HAP-1 (cell line): ENCODE results near the gene NCOA6.

Experiments used
- DNase-seq, 2 experiments: peaks; one replicate each; pipeline ENCODE4 v3.0.0-alpha.2; 2016 to 2020; ENCODE audit warnings: low spot score in 2 of 2
- H3K27me3 ChIP-seq: fragments of 250-450 bp; sonication (Bioruptor Pico); 2 replicates; pipeline ENCODE4 v1.5.1; 2020; ENCODE audit warnings: low read depth, mild to moderate bottlenecking, moderate library complexity
- H3K36me3 ChIP-seq: fragments of 250-450 bp; sonication (Bioruptor Pico); replicated peaks from 2 replicates; pipeline ENCODE4 v1.5.1; 2020; ENCODE audit warnings: mild to moderate bottlenecking
- H3K4me1 ChIP-seq: fragments of 250-450 bp; sonication (Bioruptor Pico); 2 replicates; pipeline ENCODE4 v1.5.1; 2020; ENCODE audit warnings: mild to moderate bottlenecking
- H3K4me3 ChIP-seq: fragments of 250-450 bp; sonication (Bioruptor Pico); 2 replicates; pipeline ENCODE4 v1.5.1; 2020; ENCODE audit warnings: mild to moderate bottlenecking, moderate library complexity
- H3K9me3 ChIP-seq: fragments of 250-450 bp; sonication (Bioruptor Pico); 2 replicates; pipeline ENCODE4 v1.5.1; 2020; ENCODE audit warnings: mild to moderate bottlenecking, moderate library complexity
- in situ Hi-C: fragments of 300-500 bp; cut with MboI; formaldehyde crosslinking; loops from 3 replicates; pipeline ENCODE4 v1.14.3; 2020; ENCODE audit warnings: low sequenced_read_pairs, inconsistent platforms, mixed read lengths

Gene NCOA6

DNA sequence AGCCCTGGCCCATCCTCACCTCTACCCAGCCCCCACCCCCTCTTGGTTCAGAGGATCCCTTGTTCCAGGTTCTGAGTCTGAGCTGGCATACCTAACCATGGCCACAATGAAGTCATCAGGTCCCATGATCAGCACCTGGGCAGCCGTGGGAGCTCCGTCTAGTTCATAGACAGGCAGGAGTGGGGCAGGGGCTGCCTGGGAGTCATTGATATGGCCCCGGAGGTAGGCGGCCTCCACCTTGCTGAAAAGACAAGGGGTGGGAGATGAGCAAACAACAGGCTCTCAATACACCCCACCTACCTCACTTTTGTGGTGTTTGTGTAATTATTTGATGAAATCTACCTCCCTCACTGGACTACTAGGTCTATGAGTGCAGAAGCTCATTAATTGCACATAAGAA is 26.8 kb upstream of the NCOA6 start:
- Histone ChIP-seq H3K9me3 (no peaks in the 10 kb centered on the region), H3K4me3 (no peak overlapping the region), H3K36me3 (peaks cover 67% of the 10 kb centered on the region), H3K27me3 (no peaks in the 10 kb centered on the region), H3K4me1 (no peaks in the 10 kb centered on the region)
- no peak for DNase-seq
- in situ Hi-C loops: no loop called here

DNA sequence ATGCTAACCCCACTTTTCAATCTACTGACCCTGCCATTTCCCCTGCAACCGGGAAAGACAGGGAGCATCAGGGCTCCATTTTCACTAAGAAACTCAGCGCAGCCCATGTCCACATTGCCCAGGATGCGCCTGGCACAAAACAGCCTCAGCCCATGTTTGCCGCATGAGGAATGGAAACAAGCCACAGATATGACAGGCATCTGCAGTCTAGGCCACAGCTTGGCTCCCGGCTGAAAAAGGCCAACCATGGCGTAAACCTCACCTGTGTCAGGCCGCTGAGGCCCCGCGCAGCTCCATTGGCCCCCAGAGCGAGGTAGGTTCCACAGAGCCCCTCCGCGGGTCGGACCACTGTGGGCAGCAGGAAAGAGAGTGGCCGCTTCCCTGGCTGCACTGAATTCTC is 25.5 kb upstream of the NCOA6 start:
- DNase-seq: no peak
- no peak overlapping the region for H3K4me3 ChIP-seq
- peaks cover 56% of the 10 kb centered on the region for H3K36me3 ChIP-seq
- no peaks in the 10 kb centered on the region for H3K4me1 ChIP-seq
- H3K9me3 ChIP-seq: no peaks in the 10 kb centered on the region
- no peaks in the 10 kb centered on the region for H3K27me3 ChIP-seq
- in situ Hi-C loops: no loop called here

DNA sequence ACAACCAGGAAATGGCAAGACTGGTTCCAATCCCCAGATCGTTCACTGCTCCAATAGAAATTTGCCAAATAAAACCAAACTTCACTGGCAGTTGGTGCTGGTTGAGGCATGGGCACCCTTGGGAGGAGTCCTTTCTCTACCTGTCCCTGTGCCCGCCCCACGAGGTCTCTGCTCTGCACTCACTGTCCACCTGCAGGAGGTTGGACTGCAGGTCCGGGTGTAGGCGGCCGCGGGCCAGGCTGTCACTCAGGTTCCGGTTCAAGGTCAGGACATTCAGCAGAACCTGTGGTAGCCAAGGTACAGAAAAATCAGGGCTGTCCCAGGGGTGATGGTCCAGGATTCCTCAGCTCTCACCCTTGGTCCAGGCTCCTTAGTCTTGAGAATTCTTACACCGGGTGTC is 24.3 kb upstream of the NCOA6 start:
- Histone ChIP-seq H3K9me3 (no peaks in the 10 kb centered on the region), H3K27me3 (no peaks in the 10 kb centered on the region), H3K36me3 (peaks cover 61% of the 10 kb centered on the region), H3K4me1 (no peaks in the 10 kb centered on the region), H3K4me3 (no peak overlapping the region)
- no peak for DNase-seq
- in situ Hi-C loops: no loop called here

DNA sequence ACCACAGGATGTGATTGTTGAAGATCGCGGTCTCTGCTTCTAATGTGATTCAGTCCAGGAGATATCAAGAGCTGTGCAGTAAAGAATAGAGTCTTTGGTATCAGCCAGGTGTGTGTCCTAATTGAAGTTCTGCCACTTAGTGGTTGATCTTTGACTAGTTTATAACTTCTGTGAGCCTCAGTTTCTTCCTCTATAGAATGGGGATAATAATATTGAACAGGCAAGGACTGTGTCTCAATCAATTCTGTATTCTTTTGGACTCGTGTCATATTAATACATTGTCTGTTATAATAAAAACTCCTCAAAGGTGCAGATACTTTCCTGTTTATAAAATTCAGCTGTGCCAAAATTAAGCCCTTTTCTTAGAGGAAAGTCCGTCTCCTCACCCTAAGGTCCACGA is 23.1 kb upstream of the NCOA6 start:
- no peak for DNase-seq
- no peaks in the 10 kb centered on the region for H3K9me3 ChIP-seq
- H3K36me3 ChIP-seq: peaks cover 52% of the 10 kb centered on the region
- no peaks in the 10 kb centered on the region for H3K4me1 ChIP-seq
- no peaks in the 10 kb centered on the region for H3K27me3 ChIP-seq
- H3K4me3 ChIP-seq: no peak overlapping the region
- in situ Hi-C loops: no loop called here

DNA sequence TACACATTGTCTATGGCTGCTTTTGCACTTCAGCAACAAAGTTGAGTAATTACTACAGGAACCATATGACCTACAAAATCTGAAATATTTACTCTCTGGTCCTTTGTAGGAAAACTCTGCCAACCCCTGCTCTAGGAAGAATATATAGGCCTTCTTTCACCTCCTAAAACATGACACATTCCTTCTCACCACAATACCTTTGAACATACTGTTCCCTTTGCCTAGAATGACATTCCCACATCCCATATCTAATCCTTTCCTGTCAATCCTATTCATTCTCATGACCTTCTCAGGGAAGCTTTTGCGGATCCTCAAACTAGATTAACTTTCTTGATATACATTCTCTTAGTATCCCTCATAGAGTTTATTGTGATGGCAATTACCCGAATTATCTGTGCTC is 18.0 kb upstream of the NCOA6 start:
- H3K4me1 ChIP-seq: no peaks in the 10 kb centered on the region
- H3K4me3 ChIP-seq: no peak overlapping the region
- no peak for DNase-seq
- in situ Hi-C loops: no loop called here
- no peaks in the 10 kb centered on the region for H3K9me3 ChIP-seq
- peaks cover 14% of the 10 kb centered on the region for H3K36me3 ChIP-seq
- H3K27me3 ChIP-seq: no peaks in the 10 kb centered on the region

DNA sequence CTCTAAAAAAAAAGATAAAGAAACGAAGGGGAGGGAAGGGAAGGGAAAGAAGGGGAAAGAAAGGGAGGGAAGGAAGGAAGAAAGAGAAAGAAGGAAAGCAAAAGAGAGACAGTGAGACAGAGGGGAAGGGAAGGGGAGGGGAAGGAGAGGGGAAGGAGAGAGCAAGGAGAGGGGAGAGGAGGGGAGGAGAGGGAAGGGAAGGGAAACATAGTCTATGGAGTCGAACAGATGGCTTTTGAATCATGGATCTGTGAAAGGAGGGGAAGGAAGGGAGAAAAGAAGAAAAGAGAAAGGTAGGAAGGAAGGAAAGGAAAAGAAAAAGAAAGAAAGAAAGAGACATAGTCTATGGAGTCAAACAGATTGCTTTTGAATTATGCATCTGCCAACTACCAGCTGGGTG is 16.7 kb upstream of the NCOA6 start:
- Histone ChIP-seq H3K4me1 (no peaks in the 10 kb centered on the region), H3K4me3 (no peak overlapping the region), H3K27me3 (no peaks in the 10 kb centered on the region), H3K36me3 (peaks cover 5% of the 10 kb centered on the region; the same call in 1 of the 2 replicates), H3K9me3 (no peaks in the 10 kb centered on the region)
- DNase-seq: no peak
- in situ Hi-C loops: no loop called here

DNA sequence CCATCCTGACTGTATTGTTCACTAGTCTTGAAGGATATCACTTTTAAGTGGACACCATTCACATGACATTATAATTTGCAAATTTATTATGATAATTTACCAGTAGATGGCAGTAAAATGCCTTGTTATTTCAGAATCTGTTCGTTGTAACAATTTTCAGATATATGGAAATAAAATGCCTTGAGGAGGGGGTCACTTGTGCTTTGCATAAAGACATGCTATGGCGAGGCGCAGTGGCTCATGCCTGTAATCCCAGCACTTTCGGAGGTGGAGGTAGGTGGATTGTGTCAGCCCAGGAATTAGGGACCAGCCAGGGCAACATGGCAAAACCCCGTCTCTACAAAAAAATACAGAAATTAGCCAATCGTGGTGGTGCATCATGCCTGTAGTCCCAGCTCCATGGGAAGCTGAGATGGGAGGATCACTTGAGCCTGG is 9.0 kb upstream of the NCOA6 start:
- H3K4me3 ChIP-seq: no peak overlapping the region
- peaks cover 3% of the 10 kb centered on the region for H3K27me3 ChIP-seq
- in situ Hi-C loops: loop anchor here (5.0 to 10.0 kb wide), 2 partner anchors 370 to 433 kb away; no protein-coding TSS in a partner anchor
- peaks cover 7% of the 10 kb centered on the region for H3K4me1 ChIP-seq
- peak in 1 of 2 experiments; percentile 74 for DNase-seq
- H3K36me3 ChIP-seq: no peaks in the 10 kb centered on the region
- no peaks in the 10 kb centered on the region for H3K9me3 ChIP-seq

DNA sequence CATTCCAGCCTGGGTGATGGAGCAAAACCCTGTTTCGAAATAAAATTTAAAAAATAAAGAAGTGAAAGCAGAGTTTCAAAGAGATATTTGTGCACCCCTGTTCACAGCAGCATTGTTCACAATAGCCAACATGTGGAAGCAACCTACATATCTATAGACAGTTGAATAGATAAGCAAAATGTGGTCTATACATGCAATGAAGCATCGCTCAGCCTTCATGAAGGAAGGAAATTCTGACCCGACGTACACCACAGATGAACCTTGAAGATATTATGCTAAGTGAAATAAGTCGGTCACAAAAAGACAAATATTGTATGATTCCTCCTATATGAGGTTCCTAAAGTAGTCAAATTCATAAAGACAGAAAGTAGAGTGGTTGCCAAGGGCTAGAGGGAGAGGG is 6.5 kb upstream of the NCOA6 start:
- Histone ChIP-seq H3K36me3 (no peaks in the 10 kb centered on the region), H3K27me3 (peaks cover 3% of the 10 kb centered on the region), H3K4me3 (no peak overlapping the region), H3K9me3 (no peaks in the 10 kb centered on the region), H3K4me1 (peaks cover 7% of the 10 kb centered on the region)
- in situ Hi-C loops: loop anchor here (5.0 to 10.0 kb wide), 2 partner anchors 373 to 435 kb away; no protein-coding TSS in a partner anchor
- no peak for DNase-seq

DNA sequence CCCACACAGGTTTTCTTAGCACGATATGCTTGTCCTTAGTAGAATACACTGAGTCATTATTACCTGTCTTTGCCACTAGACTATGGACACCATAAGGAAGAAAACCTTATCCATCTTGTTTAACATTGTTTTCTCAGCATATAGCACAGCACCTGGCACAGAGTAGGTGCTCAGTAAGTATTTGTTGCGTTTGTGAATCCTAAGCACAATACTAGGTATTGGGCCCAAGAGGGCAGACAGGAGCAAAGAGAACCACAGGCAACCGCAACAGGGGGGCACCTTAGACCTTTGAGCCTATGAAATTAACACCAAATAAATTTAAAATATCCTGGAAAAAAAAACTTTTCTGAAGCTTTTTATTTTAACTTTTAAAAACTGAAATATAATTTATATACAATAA is 3.7 kb upstream of the NCOA6 start:
- H3K9me3 ChIP-seq: no peaks in the 10 kb centered on the region
- DNase-seq: no peak
- no peak overlapping the region for H3K4me3 ChIP-seq
- H3K36me3 ChIP-seq: no peaks in the 10 kb centered on the region
- peaks cover 13% of the 10 kb centered on the region for H3K4me1 ChIP-seq
- H3K27me3 ChIP-seq: peaks cover 3% of the 10 kb centered on the region
- in situ Hi-C loops: no loop called here

DNA sequence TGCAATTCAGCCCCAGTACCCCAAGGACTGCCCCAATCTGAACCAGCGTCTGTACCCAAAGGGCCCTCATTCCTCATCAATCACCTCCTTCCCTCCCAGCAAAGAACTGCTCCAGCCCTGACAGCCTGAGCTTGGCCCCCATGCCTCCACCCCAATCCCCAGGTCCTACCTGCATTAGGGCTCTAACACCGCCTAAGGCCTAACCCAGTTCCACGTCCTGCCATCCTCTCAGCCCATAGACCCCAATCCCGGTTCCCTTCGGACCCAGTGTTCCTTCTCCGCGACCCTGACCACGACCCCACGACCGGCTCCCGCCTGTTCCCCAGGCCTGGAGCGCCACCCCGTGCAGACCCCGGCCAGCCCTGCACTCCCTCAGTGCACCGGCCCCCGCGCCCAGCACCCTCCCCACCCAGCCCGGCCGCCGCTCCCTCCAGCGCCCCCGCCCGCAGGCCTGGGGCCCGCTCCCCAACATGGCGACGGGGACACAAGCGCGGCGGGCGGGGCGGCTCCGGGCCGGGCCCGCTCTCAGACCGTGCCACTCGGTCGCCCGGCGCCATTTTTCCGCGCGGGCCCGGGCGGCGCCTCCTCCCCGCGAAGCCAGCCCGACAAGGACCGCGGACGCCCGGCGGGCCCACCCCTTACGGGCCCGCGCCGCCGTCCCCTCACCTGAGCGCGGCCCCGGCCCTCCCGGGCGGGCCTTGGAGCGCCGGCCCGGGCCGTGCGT is 483 bp downstream of the NCOA6 start:
- no peaks in the 10 kb centered on the region for H3K9me3 ChIP-seq
- in situ Hi-C loops: no loop called here

DNA sequence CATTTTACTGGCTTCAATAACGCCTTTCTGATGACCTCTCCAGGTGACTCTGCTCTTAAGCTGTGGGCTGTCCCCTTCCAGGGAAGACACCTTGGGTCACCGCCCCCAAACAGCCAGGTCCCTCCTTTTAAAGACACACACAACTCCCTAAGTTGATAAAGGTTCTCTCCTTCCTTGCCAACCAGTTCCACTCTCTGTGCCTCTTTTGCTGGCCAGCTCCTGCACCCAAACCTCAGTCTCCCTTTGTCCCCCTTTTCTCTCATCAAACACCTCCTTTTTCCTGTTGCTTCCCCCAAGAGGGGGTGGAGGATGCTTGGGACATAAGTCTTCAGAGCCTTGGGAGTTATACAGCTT is 1.0 kb downstream of the NCOA6 start:
- peak; percentile 64 to 82 for DNase-seq
- in situ Hi-C loops: no loop called here
- no peaks in the 10 kb centered on the region for H3K9me3 ChIP-seq

More for the DNA sequence above, 483 bp downstream of the NCOA6 start:
- peak in 1 of 2 experiments; percentile 78 for DNase-seq
- Histone ChIP-seq H3K4me3 (peak overlapping the region; percentile 81), H3K4me1 (peaks cover 22% of the 10 kb centered on the region), H3K27me3 (no peaks in the 10 kb centered on the region), H3K36me3 (peaks cover 5% of the 10 kb centered on the region; the same call in 1 of the 2 replicates)

DNA sequence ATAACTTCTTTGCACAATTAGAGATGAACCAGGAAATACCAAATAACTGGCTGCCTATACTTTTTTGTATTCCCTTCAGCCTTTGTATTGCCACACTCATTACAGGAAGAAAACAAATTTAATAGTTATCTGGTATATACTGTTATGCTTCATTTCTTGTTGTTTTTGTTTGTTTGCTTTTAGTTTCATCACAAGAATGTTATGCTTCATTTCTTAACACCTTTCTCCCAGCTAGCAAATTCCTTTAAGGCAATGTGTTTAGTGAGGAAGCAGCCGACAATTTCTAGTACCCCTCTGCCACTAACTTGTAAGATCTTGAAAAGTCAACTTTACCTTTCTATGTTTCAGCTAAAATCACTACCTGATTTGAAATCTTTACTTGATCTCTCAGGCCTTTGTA is 1.4 kb downstream of the NCOA6 start:
- Histone ChIP-seq H3K27me3 (no peaks in the 10 kb centered on the region), H3K9me3 (no peaks in the 10 kb centered on the region), H3K4me3 (peak overlapping the region; percentile 81), H3K36me3 (peaks cover 5% of the 10 kb centered on the region; the same call in 1 of the 2 replicates), H3K4me1 (peaks cover 30% of the 10 kb centered on the region)
- no peak for DNase-seq
- in situ Hi-C loops: no loop called here

More for the DNA sequence above, 1.0 kb downstream of the NCOA6 start:
- H3K4me1 ChIP-seq: peaks cover 26% of the 10 kb centered on the region
- no peaks in the 10 kb centered on the region for H3K27me3 ChIP-seq
- peaks cover 5% of the 10 kb centered on the region; the same call in 1 of the 2 replicates for H3K36me3 ChIP-seq
- H3K4me3 ChIP-seq: peak overlapping the region; percentile 81

DNA sequence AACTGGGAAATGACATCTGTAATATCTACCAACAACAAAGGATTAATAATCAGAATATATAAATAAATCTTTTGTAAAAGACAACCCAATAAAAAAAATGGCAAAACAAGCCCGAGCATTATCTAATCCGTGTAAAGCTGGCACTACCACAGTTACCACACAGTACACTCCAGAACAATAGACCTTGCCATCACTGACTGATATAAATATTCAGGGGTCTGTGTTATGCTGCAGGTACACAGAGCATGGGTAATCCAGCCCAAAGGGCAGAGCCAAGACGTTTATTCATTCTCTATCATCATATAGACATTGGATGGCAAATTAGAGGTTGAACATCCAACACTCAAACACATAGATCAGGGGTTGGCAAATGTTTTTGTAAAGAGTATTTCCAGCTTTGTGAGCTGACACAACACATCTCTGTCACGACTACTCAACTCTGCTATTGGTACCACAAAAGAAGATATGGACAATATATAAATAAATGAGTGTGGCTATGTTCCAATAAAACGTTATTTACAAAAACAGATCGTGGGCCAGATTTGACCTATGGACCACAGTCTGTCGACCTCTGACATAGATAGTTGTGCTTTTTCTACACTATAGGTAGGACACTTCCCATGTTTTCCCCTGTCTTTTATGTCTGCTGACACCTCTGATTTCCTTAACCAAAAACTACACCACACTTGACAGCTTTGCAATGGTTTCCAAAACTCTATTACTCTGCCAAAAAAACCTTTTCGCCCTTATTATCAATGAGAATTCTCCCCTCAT is 4.5 kb downstream of the NCOA6 start:
- Histone ChIP-seq H3K36me3 (peaks cover 5% of the 10 kb centered on the region; the same call in 1 of the 2 replicates), H3K9me3 (no peaks in the 10 kb centered on the region), H3K4me1 (peaks cover 44% of the 10 kb centered on the region), H3K27me3 (no peaks in the 10 kb centered on the region), H3K4me3 (no peak overlapping the region)
- DNase-seq: no peak
- in situ Hi-C loops: no loop called here

DNA sequence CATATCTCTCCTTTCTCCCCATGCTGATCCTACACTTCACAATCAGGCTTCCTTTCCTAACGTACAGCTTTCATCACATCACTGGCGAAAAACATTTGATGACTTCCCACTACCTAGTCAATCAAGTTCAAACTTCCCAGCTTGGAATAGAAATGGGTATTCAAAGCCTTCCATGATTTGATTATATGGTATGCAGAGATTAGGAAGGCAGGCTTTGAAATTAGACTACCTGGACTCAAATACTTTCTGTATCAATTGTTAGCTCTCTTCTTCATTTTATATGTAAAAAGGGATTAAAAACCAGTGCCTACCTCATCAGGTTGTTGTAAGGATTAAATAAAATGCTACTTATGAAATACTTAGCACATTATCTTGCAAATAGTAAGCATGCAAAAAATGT is 7.7 kb downstream of the NCOA6 start:
- peak in 1 of 2 experiments; percentile 97 for DNase-seq
- in situ Hi-C loops: no loop called here
- peaks cover 2% of the 10 kb centered on the region; the same call in 1 of the 2 replicates for H3K36me3 ChIP-seq
- no peaks in the 10 kb centered on the region for H3K9me3 ChIP-seq
- no peaks in the 10 kb centered on the region for H3K27me3 ChIP-seq
- no peak overlapping the region for H3K4me3 ChIP-seq
- peaks cover 34% of the 10 kb centered on the region for H3K4me1 ChIP-seq
